GM12878 (cell line): Measurements from ENCODE around the gene CLIC3. TPM values are rescaled to one million over a fixed set of nuclear protein-coding genes. Genes with fewer than 3 reads are reported as not detected.

Experiments
- BACH1 ChIP-seq: fragments of 450-650 bp; IDR thresholded peaks from 2 replicates; pipeline ENCODE4 v1.6.1; 2017; ENCODE audit warnings: mild to moderate bottlenecking, borderline replicate concordance
- BCL3 ChIP-seq: IDR thresholded peaks from 2 replicates; pipeline ENCODE4 v1.6.1; 2011; ENCODE audit warnings: borderline replicate concordance, low read depth, mild to moderate bottlenecking, moderate library complexity, low read length; ENCODE audit not compliant: insufficient read depth, poor library complexity, severe bottlenecking
- CBX3 ChIP-seq: fragments of 200-600 bp; sonication (generic); IDR thresholded peaks from 2 replicates; pipeline ENCODE4 v1.6.1; 2016; ENCODE audit warnings: low read depth, borderline replicate concordance
- CHD2 ChIP-seq: IDR thresholded peaks from 2 replicates; pipeline ENCODE4 v1.6.1; 2011; ENCODE audit warnings: low read depth, low read length, improper control_type of control experiment, borderline replicate concordance
- CREB1 ChIP-seq: IDR thresholded peaks from 2 replicates; pipeline ENCODE4 v1.6.1; 2012; ENCODE audit warnings: low read depth, mild to moderate bottlenecking, inconsistent platforms
- EGR1 ChIP-seq, 2 experiments: IDR thresholded peaks; 1 replicate in 1 of 2; 2 replicates in 1 of 2; pipeline ENCODE4 v1.6.1; 2011 to 2012; ENCODE audit warnings: low read depth in 2 of 2, low read length in 2 of 2, borderline replicate concordance in 1 of 2, mild to moderate bottlenecking in 1 of 2, moderate library complexity in 1 of 2
- IRF4 ChIP-seq: IDR thresholded peaks from 2 replicates; pipeline ENCODE4 v1.6.1; 2011; ENCODE audit warnings: low read depth, low read length
- IRF5 ChIP-seq: fragments of 450-650 bp; IDR thresholded peaks from 2 replicates; pipeline ENCODE4 v1.6.1; 2017; ENCODE audit warnings: borderline replicate concordance
- MEF2B ChIP-seq: fragments of 450-650 bp; IDR thresholded peaks from 2 replicates; pipeline ENCODE4 v1.6.1; 2018; ENCODE audit warnings: mild to moderate bottlenecking, moderate library complexity; ENCODE audit not compliant: partially characterized antibody, poor library complexity, severe bottlenecking
- POLR2AphosphoS2 ChIP-seq: IDR thresholded peaks from 2 replicates; pipeline ENCODE4 v1.6.1; 2011; ENCODE audit warnings: low read depth, mild to moderate bottlenecking, low read length, improper control_type of control experiment, moderate library complexity
- RAD51 ChIP-seq: fragments of 450-650 bp; IDR thresholded peaks from 2 replicates; pipeline ENCODE4 v1.6.1; 2016; ENCODE audit warnings: moderate library complexity, mild to moderate bottlenecking, inconsistent platforms
- RCOR1 ChIP-seq: conservative IDR thresholded peaks from 2 replicates; pipeline ENCODE4 v1.6.1; 2012; ENCODE audit warnings: low read depth, low read length, improper control_type of control experiment
- TAF1 ChIP-seq: IDR thresholded peaks from 2 replicates; pipeline ENCODE4 v1.6.1; 2011; ENCODE audit warnings: mild to moderate bottlenecking, low read depth, low read length, borderline replicate concordance
- USF2 ChIP-seq: IDR thresholded peaks from 2 replicates; pipeline ENCODE4 v1.6.1; 2011; ENCODE audit warnings: low read depth, low read length, improper control_type of control experiment, borderline replicate concordance
- ZNF207 ChIP-seq: fragments of 450-650 bp; IDR thresholded peaks from 2 replicates; pipeline ENCODE4 v1.6.1; 2014; ENCODE audit warnings: antibody characterized with exemption, mild to moderate bottlenecking, borderline replicate concordance
- polyA plus RNA-seq, 11 experiments: library from polyadenylated mRNA; depleted of rRNA in 4 of 11; unstranded in 6 of 11; stranded (reverse) in 5 of 11; fragments of >200 nt; fragmentation: Nextera tagmentation in 4 of 11; fragmentation: Illumina TruSeq in 1 of 11; extraction: Ambion mirVana in 4 of 11; extraction: Trizol in 1 of 11; gene quantifications; 1 replicate in 1 of 11; 2 replicates in 10 of 11; pipeline versions ENCODE4 v1.2.1 to v1.2.3, GENCODE V29; 2011 to 2016; ENCODE audit warnings: inconsistent platforms in 2 of 11, missing spikeins in 2 of 11, low read depth in 1 of 11
- total RNA-seq, 4 experiments: library from RNA; depleted of rRNA in 3 of 4; stranded (reverse); fragments of >200 nt in 3 of 4; fragmentation: Illumina TruSeq in 1 of 4; extraction: Trizol in 1 of 4; gene quantifications; 2 replicates each; pipeline versions ENCODE4 v1.2.1 to v1.2.3, GENCODE V29; 2013 to 2021

The CLIC3 gene
- total and polyA plus RNA-seq, 10 of the 15 experiments (the other 5 are each of a cell fraction or from before 2014, with no cell fraction given) = 0.31 TPM; not detected in 9

- no peak for TF ChIP-seq BCL3
- TF ChIP-seq CHD2 = peak; percentile 89
- TF ChIP-seq RCOR1 = no peak
- TF ChIP-seq ZNF207 = no peak
- TF ChIP-seq MEF2B = no peak
- peak; percentile 94 for TF ChIP-seq USF2
- TF ChIP-seq POLR2AphosphoS2 = 0 out of 2 replicates have a peak, but pooled peaks have one; percentile 55
- TF ChIP-seq RAD51 = peak; percentile 93
- 0 out of 3 replicates have a peak, but pooled peaks of 1 of the 2 experiments have one; percentile 6 for TF ChIP-seq EGR1 (IDR thresholded peaks at IDR 0.05; ENCODE audit: borderline replicate concordance in 1 of 2, low read depth in 2 of 2, low read length in 2 of 2)
- no peak for TF ChIP-seq CBX3
- 0 out of 2 replicates have a peak, but pooled peaks have one; percentile 28 for TF ChIP-seq BACH1
- TF ChIP-seq TAF1 = peak; percentile 23; the same call in 1 of the 2 replicates
- TF ChIP-seq CREB1 = no peak
- no peak for TF ChIP-seq IRF4
- TF ChIP-seq IRF5 = no peak
Measured at GRCh38 chr9:136949817-136950655, 46.3 kb downstream of the CLIC3 start (continued).
